RWPE1 (cell line): ENCODE data around the gene PTPRF.

Experiments
- CTCF ChIA-PET: fragments of 350-600 bp; sonication (Branson Sonifier 250); formaldehyde crosslinking; extraction: SDS; loops from one replicate; lab custom pipeline; 2021; lab: Yijun Ruan, JAX
- POLR2A ChIA-PET: fragments of 400-600 bp; formaldehyde crosslinking; extraction: SDS; loops from one replicate; lab custom pipeline; 2020; ENCODE audit warnings: antibody characterized with exemption; ENCODE audit not compliant: low non-redundant PET; lab: Yijun Ruan, JAX
- DNase-seq: peaks from one replicate; pipeline ENCODE4 v3.0.0; 2012; ENCODE audit warnings: low spot score
- H3K27ac ChIP-seq: fragments of 450-650 bp; 2 replicates; pipeline ENCODE4 v1.5.1; 2017
- TF ChIP-seq, protein P1 (sequence below): fragments of 450-650 bp; conservative IDR thresholded peaks from 2 replicates; pipeline ENCODE4 v1.5.1; 2017; ENCODE audit warnings: low read depth, mild to moderate bottlenecking

The PTPRF gene

GRCh38 chr1:43552059-43552742 is 21.5 kb downstream of the PTPRF start:
- POLR2A ChIA-PET, result interaction anchor here (0.8 kb wide), 1 partner anchor 20 kb away, joined by 8 read pairs; no protein-coding TSS in a partner anchor
- TF ChIP-seq, protein P1, sequence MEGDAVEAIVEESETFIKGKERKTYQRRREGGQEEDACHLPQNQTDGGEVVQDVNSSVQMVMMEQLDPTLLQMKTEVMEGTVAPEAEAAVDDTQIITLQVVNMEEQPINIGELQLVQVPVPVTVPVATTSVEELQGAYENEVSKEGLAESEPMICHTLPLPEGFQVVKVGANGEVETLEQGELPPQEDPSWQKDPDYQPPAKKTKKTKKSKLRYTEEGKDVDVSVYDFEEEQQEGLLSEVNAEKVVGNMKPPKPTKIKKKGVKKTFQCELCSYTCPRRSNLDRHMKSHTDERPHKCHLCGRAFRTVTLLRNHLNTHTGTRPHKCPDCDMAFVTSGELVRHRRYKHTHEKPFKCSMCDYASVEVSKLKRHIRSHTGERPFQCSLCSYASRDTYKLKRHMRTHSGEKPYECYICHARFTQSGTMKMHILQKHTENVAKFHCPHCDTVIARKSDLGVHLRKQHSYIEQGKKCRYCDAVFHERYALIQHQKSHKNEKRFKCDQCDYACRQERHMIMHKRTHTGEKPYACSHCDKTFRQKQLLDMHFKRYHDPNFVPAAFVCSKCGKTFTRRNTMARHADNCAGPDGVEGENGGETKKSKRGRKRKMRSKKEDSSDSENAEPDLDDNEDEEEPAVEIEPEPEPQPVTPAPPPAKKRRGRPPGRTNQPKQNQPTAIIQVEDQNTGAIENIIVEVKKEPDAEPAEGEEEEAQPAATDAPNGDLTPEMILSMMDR, result no peak

DNA sequence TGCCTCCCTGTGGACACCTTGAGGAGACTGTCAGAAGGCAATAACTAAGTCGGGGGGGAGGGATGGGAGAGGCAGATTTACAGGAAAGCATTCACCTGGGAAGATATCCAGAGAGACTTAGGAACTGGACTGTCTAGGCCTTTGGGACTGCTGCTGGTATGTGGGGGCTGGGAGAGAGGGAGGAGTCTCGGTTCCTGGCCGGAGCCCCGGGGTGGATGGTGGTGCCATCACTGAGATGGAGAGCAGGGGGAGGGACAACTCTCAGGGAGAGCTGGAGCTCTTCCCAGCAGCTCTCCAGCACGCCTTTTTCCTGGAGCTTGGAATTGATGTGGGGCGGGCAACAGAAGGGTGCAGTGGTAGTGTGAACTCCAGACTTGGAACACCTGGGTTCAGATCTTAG is 22.1 kb downstream of the PTPRF start:
- TF ChIP-seq, protein P1, result no peak
- peak overlapping the region; percentile 95 for H3K27ac ChIP-seq
- ChIA-PET POLR2A (interaction anchor here (0.8 kb wide), 1 partner anchor 21 kb away, joined by 8 read pairs; no protein-coding TSS in a partner anchor), CTCF (interaction anchor here (0.6 to 1.5 kb wide), 3 partner anchors 10 to 38 kb away, joined by 3 to 4 read pairs (median 4); no protein-coding TSS in a partner anchor)
- DNase-seq, result no peak

More at GRCh38 chr1:43552059-43552742, 21.5 kb downstream of the PTPRF start:
- DNase-seq, result no peak
- peak overlapping the region; percentile 95 for H3K27ac ChIP-seq
- CTCF ChIA-PET, result interaction anchor here (0.6 to 1.5 kb wide), 3 partner anchors 10 to 61 kb away, joined by 3 to 4 read pairs (median 3); no protein-coding TSS in a partner anchor

- CTCF ChIA-PET, result interaction anchor here (1.3 kb wide), 1 partner anchor 22 kb away, joined by 7 read pairs; no protein-coding TSS in a partner anchor
- TF ChIP-seq, protein P1, result no peak; the same call in 1 of the 2 replicates
- DNase-seq, result no peak
These were observed 23.8 kb downstream of the PTPRF start for GRCh38 chr1:43554444-43554992.

GRCh38 chr1:43556782-43557181 is 26.1 kb downstream of the PTPRF start:
- no peak for DNase-seq
- TF ChIP-seq, protein P1, result no peak
- peak overlapping the region; percentile 76 for H3K27ac ChIP-seq
- ChIA-PET CTCF (no interaction called here), POLR2A (no interaction called here)

More at GRCh38 chr1:43554444-43554992, 23.8 kb downstream of the PTPRF start:
- peak overlapping the region; percentile 95 for H3K27ac ChIP-seq
- POLR2A ChIA-PET, result no interaction called here

DNA sequence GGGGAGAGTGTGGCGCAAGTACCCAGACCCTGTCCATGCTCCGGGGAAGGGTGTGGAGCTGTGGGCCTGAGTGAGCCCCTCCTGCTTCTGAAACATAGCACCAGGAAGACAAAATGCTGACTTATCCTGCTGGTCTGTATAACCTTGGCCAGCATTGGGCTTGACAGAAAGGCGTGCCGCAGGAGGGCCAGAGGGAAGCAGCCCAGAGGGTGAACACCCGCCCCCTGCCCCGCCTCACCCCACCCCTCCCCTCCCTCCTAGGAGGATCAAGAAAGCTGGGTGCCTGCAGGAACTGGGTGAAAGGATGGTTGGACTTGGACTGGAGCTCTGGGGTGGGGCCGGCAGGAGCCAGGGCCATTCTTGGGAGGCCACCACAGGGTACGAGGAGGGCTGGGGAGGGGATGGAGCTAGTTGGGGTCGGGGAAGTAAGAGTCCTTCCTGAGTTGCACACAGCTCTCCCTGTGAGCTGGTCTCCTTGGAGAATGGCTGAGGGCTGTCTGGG is 27.1 kb downstream of the PTPRF start:
- peak overlapping the region; percentile 76 for H3K27ac ChIP-seq
- TF ChIP-seq, protein P1, result no peak
- ChIA-PET POLR2A (no interaction called here), CTCF (interaction anchor here (0.9 kb wide), 1 partner anchor 15 kb away, joined by 6 read pairs; no protein-coding TSS in a partner anchor)
- DNase-seq, result peak; percentile 33

DNA sequence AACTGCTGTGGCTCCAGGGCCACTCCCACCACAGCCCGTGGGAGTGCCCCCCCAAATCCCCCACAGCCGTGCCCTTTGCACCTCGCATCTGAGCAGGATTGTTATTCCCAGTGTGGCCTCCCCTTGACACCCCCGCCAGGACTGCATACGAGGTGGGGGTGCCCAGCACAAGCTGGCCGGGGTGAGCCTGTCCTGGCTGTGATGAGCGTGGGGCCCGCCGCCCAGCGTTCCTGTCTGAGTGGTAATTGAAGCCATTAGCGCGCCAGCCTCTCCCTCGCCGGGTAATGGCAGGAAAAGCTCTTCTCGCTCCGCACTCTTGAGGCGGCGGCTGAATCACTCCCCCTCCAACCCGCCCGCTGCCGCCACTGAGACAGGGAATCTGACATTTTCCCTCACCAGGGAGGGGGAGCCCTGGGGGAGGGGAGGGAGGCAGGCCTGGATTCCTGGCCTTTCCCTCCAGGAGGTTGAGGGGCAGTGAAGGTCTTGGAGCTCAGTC is 27.7 kb downstream of the PTPRF start:
- POLR2A ChIA-PET, result no interaction called here
- TF ChIP-seq, protein P1, result no peak
- no peak for DNase-seq
- H3K27ac ChIP-seq, result peak overlapping the region; percentile 76
- CTCF ChIA-PET, result interaction anchor here (0.9 kb wide), 1 partner anchor 14 kb away, joined by 6 read pairs; no protein-coding TSS in a partner anchor
